K562 (cell line): Measurements from ENCODE around the gene SULT1A1. TPM values are rescaled to one million over a fixed set of nuclear protein-coding genes. Genes with fewer than 3 reads are reported as not detected.

ENCODE experiments used
- ATAC-seq: fragments of 200-7000 bp; cut with Tn5 transposase; 3 replicates; pipeline ENCODE4 v1.9.1; 2020; ENCODE audit warnings: moderate library complexity
- BruUV-seq: library from RNA; stranded (reverse); fragments of 400-500 nt; replicated peaks from 2 replicates; lab custom pipeline; 2021; lab: Mats Ljungman, UMichigan
- CTCF ChIA-PET: fragments of 300-600 bp; formaldehyde crosslinking; extraction: SDS; loops from one replicate; lab custom pipeline; 2021; ENCODE audit warnings: low intra/inter-chr PET ratio; lab: Yijun Ruan, JAX
- POLR2A ChIA-PET: fragments of 300-600, 350-650 bp; sonication (Branson Sonifier 250); formaldehyde crosslinking; extraction: SDS; loops from one replicate; lab custom pipeline; 2021; ENCODE audit warnings: antibody characterized with exemption, inconsistent platforms; lab: Yijun Ruan, JAX
- DNase-seq, 4 experiments: peaks; one replicate each; pipeline versions ENCODE4 v3.0.0 to v3.0.0-alpha.2; 2011 to 2018; ENCODE audit warnings: low spot score in 3 of 4, mixed read lengths in 3 of 4; ENCODE audit errors: extremely low read depth in 1 of 4
- FAIRE-seq: peaks from 2 replicates; lab custom pipeline; 2011; peaks lifted over from hg19 to GRCh38; lab: Jason Lieb, UNC
- H2AFZ ChIP-seq: 2 replicates; pipeline ENCODE4 v1.6.0; 2011; ENCODE audit warnings: low read depth, low read length, control low read depth, inconsistent platforms
- H3K27ac ChIP-seq: fragments of 200-600 bp; 3 replicates; pipeline ENCODE4 v1.8.0; 2011; ENCODE audit warnings: low read depth, mild to moderate bottlenecking, control low read depth, inconsistent platforms, low read length, moderate library complexity, mixed read lengths; ENCODE audit errors: extremely low read depth
- H3K27me3 ChIP-seq, 2 experiments: fragments of 300-600 bp in 1 of 2; 2 replicates in 1 of 2; 3 replicates in 1 of 2; pipeline versions ENCODE4 v1.6.0 to v1.8.0; 2011; ENCODE audit warnings: inconsistent platforms in 2 of 2, low read length in 2 of 2, mild to moderate bottlenecking in 1 of 2, mixed read lengths in 1 of 2, moderate library complexity in 1 of 2; ENCODE audit not compliant: control insufficient read depth in 2 of 2, insufficient read depth in 2 of 2
- H3K36me3 ChIP-seq: fragments of 300-600 bp; 3 replicates; pipeline ENCODE4 v1.8.0; 2011; ENCODE audit warnings: mild to moderate bottlenecking, low read length, inconsistent platforms; ENCODE audit not compliant: control insufficient read depth, insufficient read depth
- H3K4me1 ChIP-seq, 2 experiments: fragments of 200-600 bp in 1 of 2; replicated peaks in 1 of 2; 2 replicates in 1 of 2; 3 replicates in 1 of 2; pipeline versions ENCODE4 v1.5.1 to v1.8.0; 2011; ENCODE audit warnings: inconsistent platforms in 2 of 2, low read length in 2 of 2, mild to moderate bottlenecking in 1 of 2, mixed read lengths in 1 of 2, moderate library complexity in 1 of 2; ENCODE audit not compliant: control insufficient read depth in 2 of 2, insufficient read depth in 2 of 2
- H3K4me2 ChIP-seq: 2 replicates; pipeline ENCODE4 v1.6.1; 2011; ENCODE audit warnings: low read length, control low read depth, inconsistent platforms, mixed read lengths; ENCODE audit not compliant: insufficient read depth
- H3K4me3 ChIP-seq: fragments of 200-600 bp; sonication (generic), shearing (Covaris generic); 2 replicates; pipeline ENCODE4 v1.5.1; 2016; ENCODE audit warnings: control low read depth, inconsistent platforms
- H3K79me2 ChIP-seq: fragments of 200-600 bp; 3 replicates; pipeline ENCODE4 v1.8.0; 2011; ENCODE audit warnings: low read length, inconsistent platforms; ENCODE audit not compliant: control insufficient read depth, insufficient read depth
- H3K9ac ChIP-seq, 2 experiments: 2 replicates each; pipeline versions ENCODE4 v1.6.0 to v1.6.1; 2011; ENCODE audit warnings: low read depth in 2 of 2, low read length in 2 of 2, control low read depth in 1 of 2, inconsistent platforms in 1 of 2, mild to moderate bottlenecking in 1 of 2, mixed read lengths in 1 of 2; ENCODE audit not compliant: insufficient read depth in 1 of 2
- H3K9me1 ChIP-seq: one replicate; pipeline ENCODE4 v1.6.0; 2011; ENCODE audit warnings: inconsistent platforms, mild to moderate bottlenecking, low read length, moderate library complexity; ENCODE audit not compliant: control insufficient read depth, insufficient read depth
- H3K9me3 ChIP-seq: replicated peaks from 2 replicates; pipeline ENCODE4 v1.5.1; 2011; ENCODE audit warnings: low read depth, low read length, inconsistent platforms; ENCODE audit not compliant: control insufficient read depth, insufficient read depth
- H4K20me1 ChIP-seq: replicated peaks from 2 replicates; pipeline ENCODE4 v1.6.1; 2011; ENCODE audit warnings: low read length, inconsistent platforms, mixed read lengths; ENCODE audit not compliant: control insufficient read depth, insufficient read depth
- ATF3 ChIP-seq, 2 experiments: fragments of 450-650 bp in 1 of 2; sonication (generic) in 1 of 2; formaldehyde crosslinking in 1 of 2; IDR thresholded peaks in 1 of 2; conservative IDR thresholded peaks in 1 of 2; 2 replicates each; pipeline versions ENCODE4 v1.6.1 to v1.8.1; 2016 to 2023; ENCODE audit warnings: mild to moderate bottlenecking in 2 of 2, moderate library complexity in 2 of 2, inconsistent platforms in 1 of 2, missing genetic modification reagents in 1 of 2
- HDAC8 ChIP-seq: fragments of 450-650 bp; IDR thresholded peaks from 2 replicates; pipeline ENCODE4 v1.6.1; 2016; ENCODE audit warnings: mild to moderate bottlenecking, missing genetic modification characterization, moderate library complexity, missing compliant biosample characterization
- KAT7 ChIP-seq: sonication (generic); formaldehyde crosslinking; IDR thresholded peaks from 2 replicates; pipeline ENCODE4 v1.8.0; 2022; ENCODE audit warnings: missing genetic modification reagents, mild to moderate bottlenecking, borderline replicate concordance
- RHOXF2B ChIP-seq: fragments of 250-450 bp; sonication (Bioruptor Pico); conservative IDR thresholded peaks from 2 replicates; pipeline ENCODE4 v1.5.1; 2021
- ZSCAN29 ChIP-seq: fragments of 450-650 bp; IDR thresholded peaks from 2 replicates; pipeline ENCODE4 v1.6.1; 2017
- WGBS: fragments of 100-300 bp; shearing (Covaris generic); methylation state at CpG from one replicate; pipeline ENCODE4 v1.1.6; 2016; ENCODE audit warnings: low coverage, mixed read lengths; ENCODE audit not compliant: insufficient coverage; ENCODE audit errors: missing lambda C conversion rate; 5-methylcytosine and 5-hydroxymethylcytosine counted together
- in situ Hi-C: fragments of 300-500 bp; cut with MboI; formaldehyde crosslinking; loops from 4 replicates; pipeline ENCODE4 v1.15.0; 2018; ENCODE audit warnings: inconsistent platforms, mixed read lengths
- intact Hi-C: fragments of 100-400 bp; cut with micrococcal nuclease; formaldehyde crosslinking; loops from 2 replicates; pipeline ENCODE4 v1.14.2; 2022
- polyA plus RNA-seq, 8 experiments: library from polyadenylated mRNA; depleted of rRNA in 4 of 8; stranded (reverse) in 5 of 8; unstranded in 3 of 8; fragments of >200 nt; fragmentation: Nextera tagmentation in 2 of 8; fragmentation: Illumina TruSeq in 1 of 8; extraction: Ambion mirVana in 2 of 8; extraction: Trizol in 1 of 8; gene quantifications; 2 replicates each; pipeline versions ENCODE4 v1.2.1 to v1.2.3, GENCODE V29; 2011 to 2014; ENCODE audit warnings: inconsistent platforms in 1 of 8, missing spikeins in 1 of 8
- total RNA-seq, 7 experiments: library from RNA; depleted of rRNA in 6 of 7; stranded (reverse); fragments of >200 nt in 6 of 7; fragmentation: Illumina TruSeq in 2 of 7; extraction: Trizol in 2 of 7; gene quantifications; 2 replicates each; pipeline versions ENCODE4 v1.2.1 to v1.2.3, GENCODE V29; 2011 to 2021; ENCODE audit warnings: low replicate concordance in 1 of 7

Gene SULT1A1
- total and polyA plus RNA-seq, 9 of the 15 experiments (the other 6 are each of a cell fraction or from before 2014, with no cell fraction given): 3.4 to 30.1 (median 16.6) TPM

DNA sequence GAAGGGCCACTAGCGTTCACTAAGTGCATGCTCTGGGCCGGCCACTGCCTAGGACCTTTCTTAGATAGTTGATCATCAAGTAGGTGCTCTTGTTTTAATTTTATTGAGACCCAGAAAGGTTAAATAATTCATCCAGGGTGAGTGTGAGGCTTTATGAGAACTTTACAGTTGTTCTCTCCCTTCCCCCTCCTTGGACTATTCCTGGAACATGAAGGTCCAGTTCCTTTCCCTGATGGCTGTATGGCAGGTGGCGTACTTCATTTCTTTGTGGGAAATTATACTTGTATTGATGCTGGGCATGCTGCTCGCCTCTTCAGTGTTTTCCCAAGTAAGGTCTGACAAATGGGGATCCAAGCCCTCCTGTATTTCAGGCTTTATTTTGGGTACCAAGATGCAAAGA is 47.6 kb downstream of the SULT1A1 start:
- Histone ChIP-seq H3K79me2 (peaks cover 1% of the 10 kb centered on the region; the same call in 1 of the 3 replicates), H3K4me2 (no peak overlapping the region), H3K27ac (no peak overlapping the region), H3K4me1 (peaks cover 0 to 9% of the 10 kb centered on the region in 2 experiments; a peak in 4 of 5 replicates), H3K36me3 (peaks cover 20% of the 10 kb centered on the region; the same call in 1 of the 3 replicates), H3K9ac (no peak overlapping the region), H2AFZ (no peak overlapping the region), H3K27me3 (no peaks in the 10 kb centered on the region), H3K9me1 (no peaks in the 10 kb centered on the region), H3K4me3 (no peak overlapping the region), H3K9me3 (no peaks in the 10 kb centered on the region; the same call in 1 of the 2 replicates), H4K20me1 (no peaks in the 10 kb centered on the region)
- TF ChIP-seq ATF3 (IDR thresholded peaks at IDR 0.05) (peak; percentile 25; the same call in 1 of the 2 replicates), ATF3 (CRISPR knock-in tag; conservative IDR thresholded peaks at IDR 0.05) (no peak), KAT7 (no peak), ZSCAN29 (no peak), RHOXF2B (CRISPR knock-in tag) (no peak), HDAC8 (tag) (no peak)
- CTCF ChIA-PET: no interaction called here
- in situ Hi-C loops (no loop called here), intact Hi-C loops (no loop called here)
- BruUV-seq: no TSS peak
- DNase-seq: no peak
- 77% methylated on average over 4 of the region's 4 CpGs for WGBS
- ATAC-seq: no peak
- FAIRE-seq: no peak
- POLR2A ChIA-PET: no interaction called here
